SK-N-SH (cell line): ENCODE data around the gene NCLN. TPM values are rescaled to one million over a fixed set of nuclear protein-coding genes. Genes with fewer than 3 reads are reported as not detected.

ENCODE experiments used
- CTCF ChIA-PET: fragments of 300-600, 350-600 bp; formaldehyde crosslinking; extraction: SDS; loops from one replicate; lab custom pipeline; 2021; lab: Yijun Ruan, JAX
- POLR2A ChIA-PET: fragments of 350-600 bp; sonication (Branson Sonifier 250); formaldehyde crosslinking; extraction: SDS; loops from one replicate; lab custom pipeline; 2020; ENCODE audit warnings: antibody characterized with exemption, inconsistent platforms; lab: Yijun Ruan, JAX
- DNase-seq: peaks from one replicate; pipeline ENCODE4 v3.0.0; 2012
- H2AFZ ChIP-seq: fragments of 200-600 bp; sonication (generic); 2 replicates; pipeline ENCODE4 v1.8.1; 2016; ENCODE audit warnings: antibody characterized with exemption, mild to moderate bottlenecking, low read depth
- H3F3A ChIP-seq: fragments of 200-600 bp; sonication (generic); replicated peaks from 2 replicates; pipeline ENCODE3; 2016; ENCODE audit warnings: antibody characterized with exemption, mild to moderate bottlenecking; ENCODE audit not compliant: insufficient read depth
- H3K27ac ChIP-seq, 2 experiments: fragments of 200-500 bp in 1 of 2; fragments of 200-600 bp in 1 of 2; sonication (Bioruptor generic) in 1 of 2; sonication (generic), shearing (Covaris generic) in 1 of 2; 2 replicates each; pipeline versions ENCODE4 v1.5.1 to v1.6.1; 2014 to 2016; ENCODE audit warnings: low read depth in 2 of 2, inconsistent platforms in 1 of 2, low read length in 1 of 2, mild to moderate bottlenecking in 1 of 2, mixed read lengths in 1 of 2
- H3K27me3 ChIP-seq: fragments of 200-600 bp; sonication (generic), shearing (Covaris generic); 2 replicates; pipeline ENCODE4 v1.6.1; 2016; ENCODE audit warnings: mixed run types; ENCODE audit not compliant: insufficient read depth
- H3K36me3 ChIP-seq, 2 experiments: fragments of 200-500 bp in 1 of 2; fragments of 200-600 bp in 1 of 2; sonication (Bioruptor generic) in 1 of 2; sonication (generic) in 1 of 2; replicated peaks in 1 of 2; 2 replicates each; pipeline versions ENCODE3 to v1.5.1; 2014 to 2016; ENCODE audit warnings: low read length in 1 of 2, mild to moderate bottlenecking in 1 of 2; ENCODE audit not compliant: insufficient read depth in 2 of 2, control insufficient read depth in 1 of 2
- H3K4me1 ChIP-seq, 2 experiments: fragments of 200-500 bp in 1 of 2; fragments of 200-600 bp in 1 of 2; sonication (Bioruptor generic) in 1 of 2; sonication (generic), shearing (Covaris generic) in 1 of 2; 2 replicates each; pipeline versions ENCODE4 v1.5.1 to v1.6.1; 2014 to 2016; ENCODE audit warnings: low read depth in 1 of 2, low read length in 1 of 2, mixed run types in 1 of 2; ENCODE audit not compliant: insufficient read depth in 2 of 2, control insufficient read depth in 1 of 2
- H3K4me2 ChIP-seq: fragments of 200-600 bp; sonication (generic), shearing (Covaris generic); 2 replicates; pipeline ENCODE4 v1.6.1; 2017; ENCODE audit warnings: mixed run types
- H3K4me3 ChIP-seq, 2 experiments: fragments of 200-500 bp in 1 of 2; fragments of 200-600 bp in 1 of 2; sonication (Bioruptor generic) in 1 of 2; sonication (generic), shearing (Covaris generic) in 1 of 2; 2 replicates each; pipeline versions ENCODE4 v1.5.1 to v1.8.1; 2014 to 2016; ENCODE audit warnings: low read depth in 2 of 2, inconsistent platforms in 1 of 2, low read length in 1 of 2, mild to moderate bottlenecking in 1 of 2, mixed read lengths in 1 of 2, moderate library complexity in 1 of 2
- H3K79me2 ChIP-seq: fragments of 200-600 bp; sonication (generic); 2 replicates; pipeline ENCODE4 v1.8.1; 2017; ENCODE audit warnings: mild to moderate bottlenecking; ENCODE audit not compliant: insufficient read depth
- H3K9ac ChIP-seq: fragments of 200-600 bp; sonication (generic); 2 replicates; pipeline ENCODE4 v1.6.1; 2017; ENCODE audit warnings: mixed run types
- H3K9me2 ChIP-seq: fragments of 200-600 bp; sonication (generic); 2 replicates; pipeline ENCODE4 v1.6.1; 2017; ENCODE audit warnings: mixed run types
- H3K9me3 ChIP-seq: fragments of 200-600 bp; sonication (generic); 2 replicates; pipeline ENCODE4 v1.6.1; 2017; ENCODE audit warnings: mixed run types, mild to moderate bottlenecking, moderate library complexity
- H4K20me1 ChIP-seq: fragments of 200-600 bp; sonication (generic); 2 replicates; pipeline ENCODE4 v1.6.1; 2017; ENCODE audit warnings: mild to moderate bottlenecking, mixed run types; ENCODE audit not compliant: insufficient read depth
- CHD2 ChIP-seq: fragments of 150-350 bp; IDR thresholded peaks from 2 replicates; pipeline ENCODE4 v1.6.1; 2018; ENCODE audit warnings: low read length; ENCODE audit not compliant: partially characterized antibody
- EP300 ChIP-seq, 2 experiments: IDR thresholded peaks; 2 replicates each; pipeline versions ENCODE4 v1.4.0 to v1.6.1; 2012; ENCODE audit warnings: borderline replicate concordance in 1 of 2, low read depth in 1 of 2, low read length in 1 of 2
- FOXJ3 ChIP-seq: sonication (generic); formaldehyde crosslinking; IDR thresholded peaks from 2 replicates; pipeline ENCODE4 v1.5.1; 2020; ENCODE audit warnings: mild to moderate bottlenecking, missing genetic modification reagents
- GABPA ChIP-seq: IDR thresholded peaks from 2 replicates; pipeline ENCODE4 v1.4.0; 2012; ENCODE audit warnings: low read depth, mild to moderate bottlenecking
- MAX ChIP-seq: IDR thresholded peaks from 2 replicates; pipeline ENCODE4 v1.4.0; 2012; ENCODE audit warnings: low read depth
- NRF1 ChIP-seq: IDR thresholded peaks from 2 replicates; pipeline ENCODE4 v1.6.1; 2012; ENCODE audit warnings: low read depth, mild to moderate bottlenecking, low read length
- PBX3 ChIP-seq: IDR thresholded peaks from 2 replicates; pipeline ENCODE4; 2012
- POLR2AphosphoS5 ChIP-seq: IDR thresholded peaks from 2 replicates; pipeline ENCODE4 v1.6.1; 2012; ENCODE audit warnings: low read depth, low read length
- RAD21 ChIP-seq: IDR thresholded peaks from 2 replicates; pipeline ENCODE4 v1.6.1; 2012; ENCODE audit warnings: mild to moderate bottlenecking, low read length
- RCOR1 ChIP-seq: fragments of 150-350 bp; IDR thresholded peaks from 2 replicates; pipeline ENCODE4 v1.6.1; 2017; ENCODE audit warnings: antibody characterized with exemption, low read length
- REST ChIP-seq: IDR thresholded peaks from 2 replicates; pipeline ENCODE4 v1.6.1; 2012; ENCODE audit warnings: mild to moderate bottlenecking, low read depth, low read length, moderate library complexity
- RFX5 ChIP-seq: IDR thresholded peaks from 2 replicates; pipeline ENCODE4 v1.6.1; 2012; ENCODE audit warnings: mild to moderate bottlenecking, improper control_type of control experiment, low read length
- RXRA ChIP-seq: IDR thresholded peaks from 2 replicates; pipeline ENCODE4 v1.4.0; 2012; ENCODE audit warnings: low read depth, mild to moderate bottlenecking, borderline replicate concordance
- SMC3 ChIP-seq: IDR thresholded peaks from 2 replicates; pipeline ENCODE4 v1.6.1; 2012; ENCODE audit warnings: low read depth, low read length, improper control_type of control experiment
- TAF1 ChIP-seq: IDR thresholded peaks from 2 replicates; pipeline ENCODE4 v1.6.1; 2012; ENCODE audit warnings: low read depth, mild to moderate bottlenecking, low read length, moderate library complexity, borderline replicate concordance
- TEAD4 ChIP-seq: IDR thresholded peaks from 2 replicates; pipeline ENCODE4 v1.4.0; 2012; ENCODE audit warnings: mild to moderate bottlenecking, borderline replicate concordance; ENCODE audit not compliant: insufficient read depth
- USF2 ChIP-seq: fragments of 150-350 bp; IDR thresholded peaks from 2 replicates; pipeline ENCODE4 v1.6.1; 2017; ENCODE audit warnings: antibody characterized with exemption, low read length, low read depth, borderline replicate concordance
- YY1 ChIP-seq: IDR thresholded peaks from 2 replicates; pipeline ENCODE4 v1.4.0; 2012; ENCODE audit warnings: low read depth, mild to moderate bottlenecking
- WGBS: methylation state at CpG from one replicate; pipeline ENCODE4 v1.1.6; 2017; ENCODE audit warnings: low lambda C conversion rate; 5-methylcytosine and 5-hydroxymethylcytosine counted together
- polyA plus RNA-seq, 3 experiments: library from polyadenylated mRNA; depleted of rRNA; stranded (reverse); fragments of >200 nt; gene quantifications; 2 replicates each; pipeline ENCODE4 v1.2.3, GENCODE V29; 2012

The NCLN gene
- polyA plus RNA-seq, 1 of the 3 experiments (the other 2 are of a cell fraction): 69.0 TPM

GRCh38 chr19:3190470-3190770 is 4.7 kb downstream of the NCLN start:
- no peak overlapping the region for H3K27ac ChIP-seq
- H3K9me2 ChIP-seq: no peaks in the 10 kb centered on the region
- WGBS: 97% methylated on average over 17 of the region's 18 CpGs
- no peak overlapping the region for H2AFZ ChIP-seq
- H3F3A ChIP-seq: no peaks in the 10 kb centered on the region
- H3K9me3 ChIP-seq: no peaks in the 10 kb centered on the region
- H3K4me1 ChIP-seq: peaks cover 10 to 16% of the 10 kb centered on the region in 2 experiments; a peak in 2 of 4 replicates
- ChIA-PET CTCF (interaction anchor here (1.1 kb wide), 1 partner anchor 34 kb away, joined by 3 read pairs; the partner anchor contains the start of gene CELF5), POLR2A (no interaction called here)
- peaks cover 17% of the 10 kb centered on the region; the same call in 1 of the 2 replicates for H4K20me1 ChIP-seq
- DNase-seq: no peak
- no peak overlapping the region for H3K9ac ChIP-seq
- TF ChIP-seq TEAD4 (no peak), EP300 (IDR thresholded peaks at IDR 0.05; ENCODE audit: borderline replicate concordance in 1 of 2, low read depth in 1 of 2, low read length in 1 of 2) (no peak), POLR2AphosphoS5 (no peak), PBX3 (no peak), TAF1 (no peak), RXRA (no peak), YY1 (no peak), NRF1 (no peak), MAX (no peak), RAD21 (no peak), SMC3 (no peak), USF2 (no peak), RCOR1 (no peak), GABPA (no peak)
- no peak overlapping the region for H3K4me3 ChIP-seq
- H3K27me3 ChIP-seq: no peaks in the 10 kb centered on the region
- peaks cover 5 to 8% of the 10 kb centered on the region in 2 experiments for H3K36me3 ChIP-seq
- H3K4me2 ChIP-seq: no peak overlapping the region
- peaks cover 73% of the 10 kb centered on the region for H3K79me2 ChIP-seq

GRCh38 chr19:3190921-3191805 is 5.4 kb downstream of the NCLN start:
- POLR2A ChIA-PET: no interaction called here
- no peak overlapping the region for H3K4me3 ChIP-seq
- TF ChIP-seq REST: no peak
- no peak for TF ChIP-seq USF2
- TF ChIP-seq RAD21: no peak
- TF ChIP-seq FOXJ3: no peak
- TF ChIP-seq SMC3: no peak
- no peak for TF ChIP-seq RFX5
- TF ChIP-seq PBX3: no peak
- TF ChIP-seq CHD2: no peak

More at GRCh38 chr19:3190921-3191805, 5.4 kb downstream of the NCLN start:
- no peak overlapping the region for H2AFZ ChIP-seq
- no peaks in the 10 kb centered on the region for H3K9me2 ChIP-seq
- H3F3A ChIP-seq: no peaks in the 10 kb centered on the region
- CTCF ChIA-PET: interaction anchor here (1.1 kb wide), 1 partner anchor 33 kb away, joined by 3 read pairs; the partner anchor contains the start of gene CELF5
- H3K27ac ChIP-seq: no peak overlapping the region
- no peak overlapping the region for H3K9ac ChIP-seq
- DNase-seq: no peak
- H3K27me3 ChIP-seq: no peaks in the 10 kb centered on the region
- H3K36me3 ChIP-seq: peaks cover 5 to 13% of the 10 kb centered on the region in 2 experiments
- H4K20me1 ChIP-seq: peaks cover 17% of the 10 kb centered on the region; the same call in 1 of the 2 replicates
- peaks cover 69% of the 10 kb centered on the region for H3K79me2 ChIP-seq
- no peak overlapping the region for H3K4me2 ChIP-seq
- WGBS: 93% methylated on average over 41 of the region's 46 CpGs
- H3K4me1 ChIP-seq: peaks cover 10 to 16% of the 10 kb centered on the region in 2 experiments; a peak in 2 of 4 replicates
- no peaks in the 10 kb centered on the region for H3K9me3 ChIP-seq
